HG03575 (cell line): ENCODE results near the gene MTMR3.
"Not testable (repeated sequence)": the region's sequence is repeated elsewhere in the genome, so short reads cannot be mapped to it uniquely, and the experiment has no call there.

Source experiments
- ATAC-seq: cut with Tn5 transposase; IDR thresholded peaks from one replicate; pipeline ENCODE4 v1.9.1; 2021; ENCODE audit not compliant: unreplicated experiment, insufficient number of reproducible peaks, low FRiP score; ENCODE audit errors: extremely low read depth

MTMR3 gene

DNA sequence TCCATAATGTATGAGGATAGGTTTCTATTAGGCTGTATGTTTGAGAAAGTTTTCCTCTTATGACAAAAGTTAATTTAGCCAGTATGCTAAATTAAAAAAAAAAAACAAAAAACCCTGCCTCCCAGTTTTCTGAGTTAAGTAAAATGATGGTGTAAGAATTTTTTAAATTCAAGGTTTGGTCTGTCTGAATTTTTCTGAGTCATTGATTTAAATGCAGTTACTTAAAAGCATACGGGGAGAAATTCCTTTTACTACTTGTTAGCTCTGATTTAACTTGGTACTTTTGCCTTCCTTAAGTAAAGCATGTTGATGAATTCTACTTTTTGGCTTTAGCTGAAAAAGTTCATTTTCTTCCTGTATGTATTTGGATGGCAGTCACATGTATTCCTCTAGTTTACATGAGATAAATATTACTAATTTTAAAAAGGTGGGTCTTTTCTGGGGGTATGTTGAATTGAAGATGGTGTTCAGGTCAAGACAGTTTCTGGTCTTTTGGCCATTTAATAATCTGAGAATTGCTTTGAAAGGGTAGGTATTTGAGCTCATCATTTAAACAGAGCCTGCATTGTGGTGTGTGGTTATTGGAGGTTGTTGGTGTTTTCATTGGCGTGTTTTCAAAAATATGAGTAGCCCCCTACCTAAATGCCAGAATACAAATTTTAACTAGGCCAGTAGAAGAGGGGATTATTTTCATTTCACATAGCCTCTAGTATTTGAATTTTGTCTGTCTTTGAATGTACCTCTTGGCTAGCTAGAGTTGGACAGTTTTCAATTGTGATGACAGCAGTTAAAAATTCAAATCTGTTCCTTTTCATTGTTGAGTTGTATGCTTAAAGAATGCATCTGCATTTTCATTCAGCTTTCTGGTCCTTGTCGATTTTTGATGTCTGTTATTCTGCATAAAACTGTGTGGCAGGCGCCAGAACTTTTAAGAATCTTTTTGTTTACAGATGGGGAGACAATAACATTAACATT, 64.7 kb downstream of the MTMR3 start:
- no peak for ATAC-seq

GRCh38 chr22:29948385-29948769, 65.4 kb downstream of the MTMR3 start:
- no peak for ATAC-seq

DNA sequence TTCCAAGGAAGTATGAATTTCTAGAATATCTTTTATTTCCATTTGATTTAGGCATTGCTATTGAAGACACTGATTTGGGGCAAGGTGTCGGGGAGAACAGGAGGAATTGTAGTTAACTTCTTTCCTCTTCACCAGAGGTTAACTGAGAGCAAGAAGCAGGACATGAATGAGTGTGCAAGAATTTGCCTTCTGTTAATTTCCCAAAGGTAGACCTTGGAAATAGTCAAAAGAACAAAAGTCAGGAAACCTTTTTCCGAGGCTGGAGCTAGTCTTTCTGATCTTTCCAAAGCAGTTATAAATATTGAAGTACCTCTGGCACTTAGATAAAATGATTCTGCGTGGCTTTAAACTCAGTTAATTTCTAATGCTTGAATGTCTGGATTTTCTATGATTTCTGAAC, 66.9 kb downstream of the MTMR3 start:
- no peak for ATAC-seq

DNA sequence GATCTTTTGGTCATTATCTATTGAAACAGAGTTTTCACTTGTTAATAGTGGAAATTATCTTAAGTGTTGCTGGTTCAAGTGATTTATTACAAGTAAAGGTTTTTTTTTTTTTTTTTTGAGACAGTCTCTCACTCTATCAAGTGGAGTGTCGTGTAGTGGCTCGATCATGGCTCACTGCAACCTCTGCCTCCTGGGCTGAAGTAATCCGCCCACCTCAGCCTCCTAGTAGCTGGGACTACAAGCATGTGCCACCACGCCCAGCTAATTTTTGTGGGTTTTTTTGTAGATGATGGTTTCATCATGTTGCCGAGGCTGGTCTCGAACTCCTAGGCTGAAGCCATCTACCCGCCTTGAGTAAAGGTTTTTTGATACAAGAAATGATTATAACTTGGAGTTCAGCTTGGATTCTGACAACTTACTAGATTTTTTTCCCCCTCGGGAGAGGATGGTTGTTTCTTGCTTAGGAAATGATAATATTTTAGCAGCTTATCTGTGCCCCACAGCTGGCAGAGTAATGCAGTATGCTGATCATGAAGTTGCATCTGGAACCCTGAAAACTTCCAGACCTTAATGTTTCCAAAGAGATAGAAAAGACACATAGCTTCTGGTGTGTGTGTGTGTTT, 68.9 kb downstream of the MTMR3 start:
- no peak for ATAC-seq

DNA sequence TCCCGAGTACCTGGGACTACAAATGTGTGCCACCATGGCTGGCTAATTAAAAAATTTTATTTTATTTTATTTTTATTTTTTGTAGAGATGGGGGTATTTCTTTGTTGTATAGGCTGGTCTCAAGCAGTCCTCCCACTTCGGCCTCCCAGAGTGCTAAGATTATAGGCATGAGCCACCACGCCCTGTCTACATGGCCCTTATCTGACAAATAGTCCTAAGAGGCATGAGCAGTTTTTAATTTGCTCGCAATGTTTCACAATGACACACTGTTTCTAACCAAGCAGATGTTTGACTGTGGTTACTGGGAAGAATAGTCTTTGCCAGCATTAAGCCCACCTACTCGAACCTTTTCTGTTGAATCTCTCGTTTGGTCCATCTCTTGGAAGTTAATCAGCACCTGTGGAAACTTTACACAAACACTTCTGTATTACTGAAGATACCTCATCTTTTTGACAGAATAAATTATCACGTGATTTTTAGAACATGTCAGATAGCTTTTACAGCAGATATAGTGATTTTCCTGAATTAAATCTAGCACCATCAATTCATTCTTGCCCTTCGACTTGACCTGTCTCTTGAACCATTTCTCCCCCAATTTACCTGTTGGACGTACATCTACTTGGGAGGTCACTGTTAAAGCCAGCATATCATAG, 71.4 kb downstream of the MTMR3 start:
- ATAC-seq, result no peak

GRCh38 chr22:29956680-29957079, 73.7 kb downstream of the MTMR3 start:
- no peak for ATAC-seq

- ATAC-seq, result no peak
Measured at GRCh38 chr22:29958170-29958569, 75.2 kb downstream of the MTMR3 start.

DNA sequence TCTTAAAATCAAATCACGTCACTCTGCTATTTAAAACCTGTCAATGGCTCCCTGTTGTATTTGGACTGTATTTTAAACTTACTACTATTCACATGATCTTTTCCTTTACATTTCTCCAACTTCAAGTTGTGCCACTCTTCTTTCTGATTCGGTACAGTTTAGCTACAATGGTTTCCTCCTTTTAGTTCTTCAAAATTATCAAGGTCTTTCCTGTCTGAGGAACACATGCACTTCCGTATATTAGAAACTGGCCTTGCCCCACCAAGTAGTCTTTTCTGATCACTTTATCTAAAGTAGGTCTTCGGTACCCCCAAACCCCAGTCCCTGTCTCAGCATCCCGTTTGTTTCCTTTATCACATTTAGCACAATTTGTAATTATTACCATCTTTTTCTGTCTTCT, 81.8 kb downstream of the MTMR3 start:
- no peak for ATAC-seq

DNA sequence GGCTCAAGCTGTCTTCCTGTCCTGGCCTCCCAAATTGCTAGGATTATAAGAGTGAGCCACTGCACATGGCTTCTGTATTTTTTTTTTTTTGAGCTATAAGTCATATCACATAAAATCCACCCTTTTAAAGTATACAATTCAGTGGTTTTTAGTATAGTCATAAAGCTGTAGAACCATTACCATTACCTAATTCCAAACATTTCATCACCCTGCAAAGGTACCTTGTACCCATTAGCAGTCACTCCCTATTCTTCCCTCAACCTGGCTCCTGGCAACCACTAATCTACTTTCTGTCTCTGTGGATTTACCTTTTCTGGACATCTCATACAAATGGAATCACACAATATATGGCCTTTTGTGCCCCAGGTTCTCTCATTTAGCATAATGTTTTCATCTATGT, 84.5 kb downstream of the MTMR3 start:
- ATAC-seq, result no peak

DNA sequence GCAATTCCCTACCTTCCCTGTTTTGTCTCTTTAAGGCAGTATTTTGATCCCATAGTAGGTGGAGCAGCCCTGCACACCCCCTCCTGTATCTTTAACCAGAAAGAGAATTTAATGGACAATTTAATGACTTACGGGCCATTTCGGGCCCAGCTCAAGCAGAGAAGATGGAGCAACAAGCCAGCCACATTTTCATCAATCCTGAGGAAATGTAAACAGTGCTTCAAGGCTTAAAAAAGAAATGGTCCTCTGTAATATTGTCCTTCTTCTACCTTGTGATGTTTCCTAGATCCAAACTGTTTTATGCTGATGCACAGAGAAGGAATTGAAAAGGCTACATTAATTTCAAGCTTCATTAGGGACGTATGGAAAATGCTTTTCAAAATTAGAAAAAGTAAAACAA, 88.6 kb downstream of the MTMR3 start:
- ATAC-seq, result no peak

- no peak for ATAC-seq
Measured at GRCh38 chr22:29972121-29972520, 89.1 kb downstream of the MTMR3 start.

GRCh38 chr22:29973269-29973668, 90.3 kb downstream of the MTMR3 start:
- no peak for ATAC-seq

- ATAC-seq, result not testable (repeated sequence)
Measured at GRCh38 chr22:29973680-29974079, 90.7 kb downstream of the MTMR3 start.

DNA sequence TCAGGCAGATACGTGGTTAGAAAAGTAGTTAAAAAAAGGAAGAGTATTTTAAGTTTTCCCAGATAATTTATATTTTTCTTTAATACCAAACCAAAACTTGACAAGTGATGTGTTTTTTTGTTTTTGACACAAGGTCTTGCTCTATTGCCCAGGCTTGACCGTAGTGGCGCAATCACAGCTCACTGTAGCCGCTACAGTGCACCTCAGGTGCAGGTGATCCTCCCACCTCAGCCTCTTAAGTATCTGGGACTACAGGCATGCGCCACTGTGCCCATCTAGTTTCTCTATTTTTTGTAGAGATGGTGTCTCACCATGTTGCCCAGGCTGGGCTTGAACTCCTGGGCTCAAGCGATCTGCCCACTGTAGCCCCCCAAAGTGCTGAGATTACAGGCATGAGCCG, 92.5 kb downstream of the MTMR3 start:
- ATAC-seq, result no peak

DNA sequence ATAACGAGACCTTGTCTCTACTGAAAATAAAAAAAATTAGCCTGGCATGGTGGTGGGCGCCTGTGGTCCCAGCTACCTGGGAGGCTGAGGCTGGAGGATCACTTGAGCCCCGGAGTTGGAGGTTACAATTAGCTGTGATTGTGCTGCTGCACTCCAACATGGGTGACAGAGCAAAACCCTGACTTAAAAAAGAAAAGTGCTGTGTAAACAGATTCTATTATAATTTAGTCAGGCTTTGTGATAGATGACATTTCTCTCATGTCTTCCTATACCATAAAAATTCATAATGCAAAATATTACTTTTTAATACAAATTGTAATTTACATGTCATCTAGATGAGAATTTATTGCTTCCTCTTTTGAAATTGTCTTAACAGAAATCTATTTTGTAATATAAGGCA, 94.1 kb downstream of the MTMR3 start:
- ATAC-seq, result no peak

GRCh38 chr22:29979777-29980321, 96.9 kb downstream of the MTMR3 start:
- ATAC-seq, result no peak

GRCh38 chr22:29983296-29983917, 100.4 kb downstream of the MTMR3 start:
- no peak for ATAC-seq

DNA sequence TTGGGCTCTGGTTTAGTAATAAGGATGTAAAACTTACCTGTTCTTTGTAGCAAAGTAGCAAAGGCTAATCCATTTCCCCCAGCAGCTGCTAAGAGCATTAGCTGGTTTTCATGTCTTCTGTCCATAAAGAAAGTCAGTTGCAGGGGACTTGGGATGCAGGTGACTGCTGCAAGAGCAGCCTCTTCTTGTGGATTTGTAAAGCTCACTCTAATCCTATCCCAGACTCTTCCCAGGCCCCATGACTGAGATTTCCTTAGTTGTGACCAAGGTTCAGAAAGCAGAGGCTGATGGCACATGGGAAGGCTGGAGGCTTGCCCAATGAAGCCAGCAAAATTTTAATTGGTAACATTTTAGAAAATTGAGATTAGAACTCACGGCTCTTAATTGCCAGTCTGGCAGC, 102.9 kb downstream of the MTMR3 start:
- no peak for ATAC-seq

- no peak for ATAC-seq
Measured at GRCh38 chr22:29987137-29987536, 104.2 kb downstream of the MTMR3 start.
